ENCODE data around the gene RIOK3. TPM values are rescaled to one million over a fixed set of nuclear protein-coding genes. Genes with fewer than 3 reads are reported as not detected.
A peak's percentile ranks its signal among the peaks of the same experiment; 100 is the strongest.

Gene RIOK3
- total RNA-seq, 5 donors from 2014 or later (not counting 1 experiment from before 2014, with no cell fraction given) = 63.1 to 99.2 (median 65.3) TPM

GRCh38 chr18:23415515-23415914 lies 37.6 kb upstream of the RIOK3 start:
- no peak overlapping the region for H3K4me3 Mint-ChIP-seq
- ChIA-PET POLR2A (no interaction called here), CTCF (interaction anchor here in 1 of 2 donors (0.6 kb wide), 1 partner anchor 619 kb away, joined by 4 read pairs; no protein-coding TSS in a partner anchor)
- H3K36me3 Mint-ChIP-seq = no peaks in the 10 kb centered on the region
- Histone ChIP-seq H3K9me3 (no peaks in the 10 kb centered on the region), H3K4me3 (ENCODE audit: control insufficient read depth in 1 of 2, extremely low read depth in 1 of 2, low read length in 1 of 2) (no peak overlapping the region), H3K4me1 (ENCODE audit: control insufficient read depth in 1 of 2, extremely low read depth in 1 of 2, insufficient read depth in 2 of 2, low read length in 2 of 2) (no peaks in the 10 kb centered on the region), H3K27me3 (replicated peaks in 1 of 2; ENCODE audit: control insufficient read depth in 2 of 2, extremely low read depth in 1 of 2, insufficient read depth in 2 of 2, low read length in 1 of 2) (no peaks in the 10 kb centered on the region), H3K36me3 (ENCODE audit: control insufficient read depth in 2 of 2, extremely low read depth in 1 of 2, insufficient read depth in 1 of 2, low read length in 1 of 2) (no peaks in the 10 kb centered on the region), H3K27ac (ENCODE audit: low read length) (no peak overlapping the region)
- 91% methylated on average over 4 of the region's 4 CpGs for WGBS (ENCODE audit: insufficient coverage)
- no peaks in the 10 kb centered on the region for H3K4me1 Mint-ChIP-seq
- DNase-seq = no peak
- no peaks in the 10 kb centered on the region for H3K27me3 Mint-ChIP-seq
- ATAC-seq (replicated peaks in 1 of 4) = no peak
- no peak overlapping the region for H3K27ac Mint-ChIP-seq
- H3K9me3 Mint-ChIP-seq = no peaks in the 10 kb centered on the region

GRCh38 chr18:23416298-23416697 lies 36.8 kb upstream of the RIOK3 start:
- ChIA-PET POLR2A (no interaction called here), CTCF (interaction anchor here in 1 of 2 donors (0.6 kb wide), 1 partner anchor 13 kb away, joined by 3 read pairs; no protein-coding TSS in a partner anchor)
- ATAC-seq (replicated peaks in 1 of 4) (no peak), DNase-seq (no peak)
- no peaks in the 10 kb centered on the region for H3K4me1 ChIP-seq (ENCODE audit: control insufficient read depth in 1 of 2, extremely low read depth in 1 of 2, insufficient read depth in 2 of 2, low read length in 2 of 2)
- no peak overlapping the region for H3K4me3 ChIP-seq (ENCODE audit: control insufficient read depth in 1 of 2, extremely low read depth in 1 of 2, low read length in 1 of 2)
- Mint-ChIP-seq H3K4me3 (no peak overlapping the region), H3K4me1 (no peaks in the 10 kb centered on the region), H3K27ac (no peak overlapping the region), H3K9me3 (no peaks in the 10 kb centered on the region), H3K36me3 (no peaks in the 10 kb centered on the region), H3K27me3 (no peaks in the 10 kb centered on the region)
- no CpG with 5 or more reads among the region's 3 CpGs for WGBS (ENCODE audit: insufficient coverage)
- no peaks in the 10 kb centered on the region for H3K9me3 ChIP-seq
- no peaks in the 10 kb centered on the region for H3K36me3 ChIP-seq (ENCODE audit: control insufficient read depth in 2 of 2, extremely low read depth in 1 of 2, insufficient read depth in 1 of 2, low read length in 1 of 2)
- H3K27ac ChIP-seq (ENCODE audit: low read length) = no peak overlapping the region
- no peaks in the 10 kb centered on the region for H3K27me3 ChIP-seq (replicated peaks in 1 of 2; ENCODE audit: control insufficient read depth in 2 of 2, extremely low read depth in 1 of 2, insufficient read depth in 2 of 2, low read length in 1 of 2)

- H3K36me3 Mint-ChIP-seq = peaks cover 1% of the 10 kb centered on the region
- H3K27me3 Mint-ChIP-seq = no peaks in the 10 kb centered on the region
- H3K9me3 Mint-ChIP-seq = no peaks in the 10 kb centered on the region
- 100% methylated on average over 1 of the region's 1 CpG for WGBS (ENCODE audit: insufficient coverage)
- CTCF ChIA-PET = no interaction called here
- DNase-seq (no peak), ATAC-seq (replicated peaks in 1 of 4) (no peak)
- Histone ChIP-seq H3K36me3 (ENCODE audit: control insufficient read depth in 2 of 2, extremely low read depth in 1 of 2, insufficient read depth in 1 of 2, low read length in 1 of 2) (no peaks in the 10 kb centered on the region), H3K9me3 (no peaks in the 10 kb centered on the region), H3K4me1 (ENCODE audit: control insufficient read depth in 1 of 2, extremely low read depth in 1 of 2, insufficient read depth in 2 of 2, low read length in 2 of 2) (no peaks in the 10 kb centered on the region), H3K4me3 (ENCODE audit: control insufficient read depth in 1 of 2, extremely low read depth in 1 of 2, low read length in 1 of 2) (no peak overlapping the region), H3K27me3 (replicated peaks in 1 of 2; ENCODE audit: control insufficient read depth in 2 of 2, extremely low read depth in 1 of 2, insufficient read depth in 2 of 2, low read length in 1 of 2) (no peaks in the 10 kb centered on the region), H3K27ac (ENCODE audit: low read length) (no peak overlapping the region)
- H3K27ac Mint-ChIP-seq = no peak overlapping the region
- H3K4me1 Mint-ChIP-seq = peaks cover 0 to 14% (median 13%) of the 10 kb centered on the region in 3 donors
- H3K4me3 Mint-ChIP-seq = no peak overlapping the region
- POLR2A ChIA-PET = no interaction called here
Measured at GRCh38 chr18:23421277-23421676, 31.8 kb upstream of the RIOK3 start.

- Mint-ChIP-seq H3K4me3 (peak overlapping the region in 1 of 3 donors; percentile 17), H3K4me1 (peaks cover 0 to 14% (median 13%) of the 10 kb centered on the region in 3 donors), H3K27ac (peak overlapping the region in 1 of 2 donors; percentile 10), H3K36me3 (peaks cover 3% of the 10 kb centered on the region), H3K9me3 (no peaks in the 10 kb centered on the region), H3K27me3 (no peaks in the 10 kb centered on the region)
- ATAC-seq (replicated peaks in 1 of 4) (peak in 1 of 4 experiments; percentile 60), DNase-seq (peak in 22 of 35 experiments; percentile 5 to 53 (median 29))
- Histone ChIP-seq H3K4me1 (ENCODE audit: control insufficient read depth in 1 of 2, extremely low read depth in 1 of 2, insufficient read depth in 2 of 2, low read length in 2 of 2) (no peaks in the 10 kb centered on the region), H3K27me3 (replicated peaks in 1 of 2; ENCODE audit: control insufficient read depth in 2 of 2, extremely low read depth in 1 of 2, insufficient read depth in 2 of 2, low read length in 1 of 2) (no peaks in the 10 kb centered on the region), H3K9me3 (no peaks in the 10 kb centered on the region), H3K27ac (ENCODE audit: low read length) (no peak overlapping the region), H3K36me3 (ENCODE audit: control insufficient read depth in 2 of 2, extremely low read depth in 1 of 2, insufficient read depth in 1 of 2, low read length in 1 of 2) (no peaks in the 10 kb centered on the region), H3K4me3 (ENCODE audit: control insufficient read depth in 1 of 2, extremely low read depth in 1 of 2, low read length in 1 of 2) (no peak overlapping the region)
- WGBS (ENCODE audit: insufficient coverage) = 91% methylated on average over 4 of the region's 4 CpGs
- ChIA-PET POLR2A (no interaction called here), CTCF (no interaction called here)
Measured at GRCh38 chr18:23422751-23423418, 30.2 kb upstream of the RIOK3 start.

- POLR2A ChIA-PET = no interaction called here
- CTCF ChIA-PET = interaction anchor here in 1 of 2 donors (0.7 kb wide), 1 partner anchor 603 kb away, joined by 3 read pairs; no protein-coding TSS in a partner anchor
- no peak overlapping the region for H3K27ac ChIP-seq (ENCODE audit: low read length)
Measured at GRCh38 chr18:23424616-23425015, 28.5 kb upstream of the RIOK3 start.

GRCh38 chr18:23428821-23429220 lies 24.3 kb upstream of the RIOK3 start:
- POLR2A ChIA-PET = no interaction called here

More at GRCh38 chr18:23424616-23425015, 28.5 kb upstream of the RIOK3 start:
- no peak for DNase-seq
- H3K9me3 ChIP-seq = no peaks in the 10 kb centered on the region
- Mint-ChIP-seq H3K4me3 (no peak overlapping the region), H3K4me1 (peaks cover 0 to 14% (median 13%) of the 10 kb centered on the region in 3 donors), H3K36me3 (peaks cover 3% of the 10 kb centered on the region), H3K27me3 (no peaks in the 10 kb centered on the region), H3K27ac (no peak overlapping the region), H3K9me3 (no peaks in the 10 kb centered on the region)
- WGBS (ENCODE audit: insufficient coverage) = 76% methylated on average over 3 of the region's 4 CpGs
- H3K36me3 ChIP-seq (ENCODE audit: control insufficient read depth in 2 of 2, extremely low read depth in 1 of 2, insufficient read depth in 1 of 2, low read length in 1 of 2) = no peaks in the 10 kb centered on the region
- H3K27me3 ChIP-seq (replicated peaks in 1 of 2; ENCODE audit: control insufficient read depth in 2 of 2, extremely low read depth in 1 of 2, insufficient read depth in 2 of 2, low read length in 1 of 2) = no peaks in the 10 kb centered on the region
- ATAC-seq (replicated peaks in 1 of 4) = no peak
- H3K4me3 ChIP-seq (ENCODE audit: control insufficient read depth in 1 of 2, extremely low read depth in 1 of 2, low read length in 1 of 2) = no peak overlapping the region
- H3K4me1 ChIP-seq (ENCODE audit: control insufficient read depth in 1 of 2, extremely low read depth in 1 of 2, insufficient read depth in 2 of 2, low read length in 2 of 2) = no peaks in the 10 kb centered on the region

More at GRCh38 chr18:23428821-23429220, 24.3 kb upstream of the RIOK3 start:
- no CpG with 5 or more reads among the region's 3 CpGs for WGBS (ENCODE audit: insufficient coverage)
- H3K9me3 ChIP-seq = no peaks in the 10 kb centered on the region
- no peaks in the 10 kb centered on the region for H3K4me1 Mint-ChIP-seq
- no peaks in the 10 kb centered on the region for H3K36me3 ChIP-seq (ENCODE audit: control insufficient read depth in 2 of 2, extremely low read depth in 1 of 2, insufficient read depth in 1 of 2, low read length in 1 of 2)
- H3K27me3 ChIP-seq (replicated peaks in 1 of 2; ENCODE audit: control insufficient read depth in 2 of 2, extremely low read depth in 1 of 2, insufficient read depth in 2 of 2, low read length in 1 of 2) = no peaks in the 10 kb centered on the region
- H3K9me3 Mint-ChIP-seq = no peaks in the 10 kb centered on the region
- no peaks in the 10 kb centered on the region for H3K4me1 ChIP-seq (ENCODE audit: control insufficient read depth in 1 of 2, extremely low read depth in 1 of 2, insufficient read depth in 2 of 2, low read length in 2 of 2)
- no peak overlapping the region for H3K27ac Mint-ChIP-seq
- ATAC-seq (replicated peaks in 1 of 4) (no peak), DNase-seq (no peak)
- no peak overlapping the region for H3K27ac ChIP-seq (ENCODE audit: low read length)
- no peak overlapping the region for H3K4me3 ChIP-seq (ENCODE audit: control insufficient read depth in 1 of 2, extremely low read depth in 1 of 2, low read length in 1 of 2)
- peaks cover 3% of the 10 kb centered on the region for H3K36me3 Mint-ChIP-seq
- CTCF ChIA-PET = interaction anchor here in 1 of 2 donors (0.8 kb wide), 1 partner anchor 12 kb away, joined by 3 read pairs; no protein-coding TSS in a partner anchor
- no peak overlapping the region for H3K4me3 Mint-ChIP-seq
- no peaks in the 10 kb centered on the region for H3K27me3 Mint-ChIP-seq

All from T-cell (primary cell).